NCI-H345 treated with DMSO at 0.1 percent for 48 hours (cell line): ENCODE results near the gene TM6SF1.
"Not testable (repeated sequence)": the region's sequence is repeated elsewhere in the genome, so short reads cannot be mapped to it uniquely, and the experiment has no call there.

ENCODE experiments used
- DNase-seq: peaks from one replicate; lab custom pipeline; 2025; ENCODE audit not compliant: unreplicated experiment; lab: John Stamatoyannopoulos, UW

TM6SF1 gene

DNA sequence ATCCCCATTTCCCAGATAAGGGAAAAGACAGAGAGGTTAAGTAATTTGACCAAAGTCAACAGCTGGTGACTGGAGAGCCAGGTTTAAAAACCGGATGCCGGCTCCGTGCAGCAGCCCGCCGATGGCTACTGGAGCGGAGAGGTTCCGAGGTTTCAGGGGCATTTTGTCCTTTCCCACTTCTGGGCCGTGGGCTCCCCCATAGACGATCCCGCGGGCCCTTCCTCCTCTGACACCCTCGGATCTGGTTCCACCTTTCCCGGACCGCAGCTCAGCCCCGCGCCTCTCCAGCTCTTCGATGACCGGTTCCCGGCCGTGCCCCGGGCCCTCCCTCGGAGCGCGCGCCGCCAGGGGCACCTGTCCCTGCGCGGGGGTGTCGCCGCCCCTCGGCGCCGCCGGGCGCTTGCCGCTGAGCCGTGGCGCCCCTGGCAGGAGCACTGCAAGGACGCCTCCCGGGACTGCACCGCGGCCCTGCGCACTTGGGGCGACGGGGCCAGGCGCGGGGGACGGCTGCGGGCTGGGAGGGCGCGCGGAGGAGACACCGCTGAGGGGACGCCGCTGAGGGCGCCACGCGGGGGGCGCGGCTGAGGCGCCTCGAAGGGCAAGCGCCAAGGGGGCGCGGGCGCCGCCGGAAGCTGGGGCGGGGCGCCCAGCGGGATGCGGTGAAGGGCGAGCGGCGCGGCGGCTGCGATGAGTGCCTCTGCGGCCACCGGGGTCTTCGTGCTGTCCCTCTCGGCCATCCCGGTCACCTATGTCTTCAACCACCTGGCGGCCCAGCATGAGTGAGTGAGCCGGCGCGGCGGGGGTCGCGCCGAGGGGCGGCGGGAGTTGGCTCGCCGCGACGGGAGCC lies at the start of gene TM6SF1:
TSS of gene TM6SF1 (plus strand) at position 652 of the 847 bp plus-strand sequence. CDS start at position 688, 36 bp downstream.
- no peak for DNase-seq

DNA sequence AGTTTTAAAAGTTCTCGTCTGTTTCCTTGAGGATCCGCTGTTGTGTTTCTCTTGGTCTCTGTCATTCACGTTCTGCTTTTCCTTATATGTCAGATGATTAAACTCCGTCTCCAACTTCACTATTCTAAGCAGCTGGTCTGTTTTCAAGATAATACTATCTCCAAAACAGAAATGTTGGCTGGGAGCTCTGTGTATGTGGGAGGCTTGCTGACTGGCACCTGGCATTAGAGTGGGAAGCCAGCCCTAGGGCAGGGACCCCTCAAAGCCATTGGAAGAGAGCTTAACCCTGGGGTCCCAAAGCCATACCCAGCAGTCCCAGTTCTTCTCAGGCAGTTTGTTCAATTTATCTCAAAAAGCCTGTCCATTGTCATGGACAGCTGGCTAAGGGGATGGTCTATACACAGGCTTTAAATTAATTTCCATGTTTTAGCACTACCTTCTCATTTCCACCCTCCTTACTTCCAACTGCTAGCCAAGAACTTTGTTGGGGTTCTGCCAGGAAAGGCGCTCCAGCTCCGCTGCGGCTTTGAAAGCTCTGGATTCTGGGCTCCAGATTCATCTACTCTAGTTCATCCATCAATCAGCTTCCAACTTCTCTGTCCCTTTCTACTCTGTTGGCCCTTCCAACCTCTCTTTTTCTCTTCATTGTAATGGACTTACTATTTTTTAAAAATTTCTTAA lies 49.6 kb upstream of the TM6SF1 start:
- DNase-seq = no peak

DNA sequence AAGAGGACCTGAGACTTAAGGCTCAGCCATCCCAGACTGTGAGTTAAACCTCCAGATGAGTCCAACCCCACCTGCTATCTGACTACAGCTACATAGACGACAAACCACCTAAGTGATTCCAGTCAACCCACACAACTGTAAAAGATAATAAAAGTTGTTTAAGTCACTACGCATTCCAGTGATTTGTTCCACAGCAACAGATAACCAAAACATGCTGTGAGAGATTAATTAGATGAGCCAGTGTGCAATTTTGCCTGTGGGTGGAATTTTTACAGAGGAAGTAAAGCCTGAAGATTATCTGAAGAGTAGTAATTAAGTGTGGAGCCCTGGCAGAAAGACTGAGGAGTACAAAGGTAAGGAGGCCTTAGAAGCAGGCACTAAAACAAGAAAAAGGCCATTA lies 45.8 kb upstream of the TM6SF1 start:
- no peak for DNase-seq

DNA sequence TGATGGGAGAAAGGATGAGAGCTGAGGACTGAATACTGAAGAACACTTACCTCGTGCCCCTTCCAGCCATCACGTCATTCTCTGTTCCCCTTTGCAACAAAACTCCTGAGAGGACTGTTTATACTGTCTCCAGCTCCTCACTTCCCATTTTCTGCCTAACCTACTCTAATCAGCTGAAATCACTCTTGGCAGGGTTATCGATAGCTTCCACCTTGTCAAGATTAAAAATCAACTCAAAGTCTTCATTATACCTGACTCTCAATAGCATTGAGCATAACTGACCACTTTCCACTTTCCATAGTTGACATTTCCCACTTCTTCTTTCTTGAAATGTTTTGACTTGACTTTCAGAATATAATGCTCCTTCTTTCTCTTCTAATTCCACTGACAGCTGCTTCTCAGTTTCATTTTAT lies 44.7 kb upstream of the TM6SF1 start:
- no peak for DNase-seq

DNA sequence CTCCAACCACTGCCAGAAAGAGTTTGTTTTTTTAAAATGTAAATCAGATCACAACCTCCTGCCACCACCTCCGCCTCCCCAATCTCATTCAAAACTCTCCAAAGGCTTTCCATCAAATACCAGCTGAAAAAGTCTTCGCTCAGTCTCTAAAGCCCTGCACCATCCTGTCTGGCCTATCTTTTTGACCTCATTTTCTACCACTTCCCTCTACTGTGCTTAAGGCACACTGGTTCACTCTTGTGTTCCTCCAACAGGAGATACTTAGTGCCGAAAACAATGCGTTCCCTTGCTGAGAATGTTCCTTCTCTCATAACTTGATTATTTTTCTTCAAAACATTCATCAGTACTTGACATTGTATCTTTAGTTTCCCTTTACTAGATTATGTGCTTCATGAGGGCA lies 43.9 kb upstream of the TM6SF1 start:
- DNase-seq = no peak

DNA sequence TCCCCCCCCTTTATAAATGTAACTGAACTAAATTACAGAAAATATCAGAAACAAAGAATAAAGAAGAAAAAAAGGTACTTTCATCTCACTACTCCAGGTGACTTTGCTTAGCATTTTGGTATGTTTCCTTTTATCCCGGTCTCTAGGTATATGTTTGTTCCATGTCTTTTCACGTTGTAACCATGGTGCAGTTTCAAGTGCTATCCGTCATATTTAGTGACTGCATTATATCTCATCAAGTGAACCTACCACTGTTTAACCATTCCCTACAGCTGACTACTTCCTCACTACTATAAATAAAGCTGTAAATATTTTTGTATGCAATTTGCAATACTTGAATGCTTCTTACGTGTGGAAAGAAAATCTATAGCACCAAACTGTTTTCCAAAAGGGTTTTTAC lies 42.6 kb upstream of the TM6SF1 start:
- no peak for DNase-seq

DNA sequence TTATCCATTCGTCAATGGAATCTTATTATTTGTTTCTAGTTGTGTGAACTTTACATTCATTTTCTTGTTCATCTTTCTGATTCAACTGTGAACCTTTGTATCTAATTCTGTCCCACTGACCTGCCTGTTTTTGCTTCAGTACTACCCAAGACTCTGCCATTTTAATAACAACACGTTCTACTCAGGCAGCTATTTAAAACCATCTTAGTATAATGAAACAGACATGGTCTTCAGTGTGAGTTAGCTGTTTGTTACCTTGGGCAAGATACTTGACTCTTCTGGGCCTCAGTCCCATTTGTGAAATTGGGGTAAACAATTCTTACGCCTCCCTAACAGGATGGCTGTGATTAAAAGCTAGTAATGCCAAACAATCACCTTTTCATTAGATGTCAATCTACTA lies 42.0 kb upstream of the TM6SF1 start:
- DNase-seq = no peak

DNA sequence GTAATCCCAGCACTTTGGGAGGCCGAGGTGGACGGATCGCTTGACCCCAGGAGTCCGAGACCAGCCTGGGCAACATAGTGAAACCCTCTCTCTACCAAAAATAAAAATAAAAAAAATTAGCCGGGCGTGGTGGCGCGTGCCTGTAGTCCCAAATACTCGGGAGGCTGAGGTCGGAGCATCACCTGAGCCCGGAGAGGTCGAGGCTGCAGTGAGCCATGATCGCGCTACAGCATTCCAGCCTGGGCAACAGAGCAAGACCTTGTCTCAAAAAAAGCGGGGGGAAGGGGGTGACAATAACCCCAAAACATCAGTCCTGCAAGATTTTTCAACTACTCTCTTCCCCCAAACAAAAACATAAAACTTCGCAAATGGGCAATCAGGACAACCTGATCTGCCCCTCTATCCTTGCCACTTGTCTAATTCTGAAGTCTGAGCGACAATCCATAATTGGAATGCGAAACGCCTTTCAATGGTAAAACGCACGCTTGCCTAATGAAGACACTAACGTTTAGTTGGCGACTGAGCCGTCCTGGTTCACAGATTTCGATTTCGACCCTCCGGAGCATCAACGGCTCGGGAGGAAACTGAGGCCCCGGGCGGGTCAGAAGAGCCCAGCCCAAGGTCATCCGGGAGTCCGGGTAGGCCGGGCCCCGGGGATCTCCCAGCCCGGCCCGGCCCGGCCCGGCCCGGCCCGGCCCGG lies 41.3 kb upstream of the TM6SF1 start:
- no peak for DNase-seq

DNA sequence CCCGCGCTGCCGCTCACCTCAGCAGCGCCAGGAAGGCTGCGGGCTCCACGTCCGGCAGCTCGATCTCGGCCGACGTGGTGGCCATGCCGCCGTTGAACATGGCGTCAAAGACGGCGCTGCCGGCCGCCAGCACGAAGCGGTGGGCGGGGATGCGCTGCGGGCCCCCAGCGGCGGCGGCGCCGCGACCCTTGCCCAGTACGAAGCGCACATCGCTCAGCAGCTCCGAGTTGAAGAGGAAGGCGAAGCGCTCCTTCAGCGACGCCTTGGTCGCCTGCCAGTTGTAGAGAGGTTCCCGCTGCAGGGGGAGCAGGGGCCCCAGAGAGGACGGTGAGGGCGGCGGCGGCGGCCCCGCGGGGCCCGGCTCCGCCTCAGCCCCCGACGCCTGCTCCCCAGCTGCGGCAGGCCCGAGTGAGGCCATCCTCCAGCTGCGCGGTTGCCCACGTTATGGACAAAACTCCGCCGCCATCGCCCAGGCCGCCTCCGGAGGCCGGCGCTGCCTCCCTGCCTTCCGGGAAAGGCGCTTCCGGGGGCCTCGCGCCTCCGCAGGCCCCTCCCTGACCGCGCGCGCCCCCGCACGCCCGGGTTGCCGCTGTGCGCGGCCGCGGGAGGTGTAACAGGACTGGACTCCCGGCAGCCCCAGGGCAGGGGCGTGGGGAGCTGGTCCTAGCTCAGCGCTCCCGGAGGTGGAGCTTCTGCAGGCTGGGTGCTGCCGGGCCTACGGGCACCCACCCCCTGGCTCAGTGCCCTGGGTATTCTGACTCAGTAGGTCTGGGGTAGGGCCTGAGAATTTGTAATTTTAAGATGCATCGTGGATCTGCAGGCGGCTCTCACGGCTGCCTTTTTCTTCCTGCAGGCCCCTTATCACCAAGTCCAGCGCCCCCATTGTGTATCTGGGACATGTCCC lies 40.5 kb upstream of the TM6SF1 start, which contains the start of gene BTBD1:
TSS of gene BTBD1 (minus strand) at position 519 of the 904 bp plus-strand sequence. CDS start at position 418, 101 bp downstream.
- peak; percentile 59 for DNase-seq

DNA sequence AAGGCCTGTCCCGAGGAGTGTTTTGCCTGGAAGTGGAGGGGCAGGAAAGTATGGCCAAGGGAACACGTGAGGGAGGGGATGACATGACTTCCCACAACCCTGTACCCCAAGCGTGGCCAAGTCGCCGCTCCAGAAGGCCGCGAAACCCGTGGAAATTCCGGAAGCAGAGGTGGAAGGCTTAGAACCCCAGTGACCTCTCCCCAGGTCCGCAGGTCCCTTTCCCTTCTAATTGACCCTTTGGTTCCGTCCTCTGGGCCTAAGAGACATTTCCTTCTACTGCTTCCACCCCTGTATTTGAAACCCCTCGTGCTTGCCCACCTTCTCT lies 39.8 kb upstream of the TM6SF1 start:
- no peak for DNase-seq

DNA sequence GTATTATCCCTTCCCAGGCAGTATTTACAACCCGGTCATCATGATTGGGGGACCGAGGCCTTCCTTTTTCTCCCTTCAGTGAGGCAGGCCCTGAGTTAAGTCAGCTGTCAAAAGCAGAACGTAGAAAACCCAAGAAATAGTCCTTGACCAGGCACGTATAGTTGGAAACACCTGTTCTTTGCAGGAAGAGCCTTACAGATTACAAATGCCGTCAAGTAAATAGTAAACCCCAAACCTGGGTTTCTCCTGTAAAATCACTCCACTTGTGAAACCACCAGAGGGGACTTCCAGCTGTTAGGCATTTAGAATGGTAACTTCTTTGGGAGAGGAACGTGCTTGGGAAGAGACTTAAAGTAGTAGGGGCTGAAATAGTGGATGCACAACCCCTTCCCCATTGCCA lies 39.4 kb upstream of the TM6SF1 start:
- DNase-seq = no peak

DNA sequence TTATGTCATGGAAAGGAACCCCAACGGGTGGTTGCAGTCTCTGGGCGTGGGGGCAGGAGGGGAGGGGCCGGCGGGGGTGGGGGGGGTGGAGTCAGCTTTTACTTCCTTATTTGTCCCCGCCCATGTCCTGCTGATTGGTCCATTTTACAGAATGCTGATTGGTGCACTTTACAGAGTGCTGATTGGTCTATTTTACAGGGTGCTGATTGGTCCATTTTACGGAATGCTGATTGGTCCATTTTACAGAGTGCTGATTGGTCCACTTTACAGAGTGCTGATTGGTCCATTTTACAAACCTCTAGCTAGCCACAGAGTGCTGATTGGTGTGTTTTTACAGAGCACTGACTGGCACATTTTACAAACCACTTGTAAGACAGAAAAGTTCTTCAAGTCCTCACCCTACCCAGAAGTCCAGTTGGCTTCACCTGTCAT lies 38.2 kb upstream of the TM6SF1 start:
- not testable (repeated sequence) for DNase-seq

DNA sequence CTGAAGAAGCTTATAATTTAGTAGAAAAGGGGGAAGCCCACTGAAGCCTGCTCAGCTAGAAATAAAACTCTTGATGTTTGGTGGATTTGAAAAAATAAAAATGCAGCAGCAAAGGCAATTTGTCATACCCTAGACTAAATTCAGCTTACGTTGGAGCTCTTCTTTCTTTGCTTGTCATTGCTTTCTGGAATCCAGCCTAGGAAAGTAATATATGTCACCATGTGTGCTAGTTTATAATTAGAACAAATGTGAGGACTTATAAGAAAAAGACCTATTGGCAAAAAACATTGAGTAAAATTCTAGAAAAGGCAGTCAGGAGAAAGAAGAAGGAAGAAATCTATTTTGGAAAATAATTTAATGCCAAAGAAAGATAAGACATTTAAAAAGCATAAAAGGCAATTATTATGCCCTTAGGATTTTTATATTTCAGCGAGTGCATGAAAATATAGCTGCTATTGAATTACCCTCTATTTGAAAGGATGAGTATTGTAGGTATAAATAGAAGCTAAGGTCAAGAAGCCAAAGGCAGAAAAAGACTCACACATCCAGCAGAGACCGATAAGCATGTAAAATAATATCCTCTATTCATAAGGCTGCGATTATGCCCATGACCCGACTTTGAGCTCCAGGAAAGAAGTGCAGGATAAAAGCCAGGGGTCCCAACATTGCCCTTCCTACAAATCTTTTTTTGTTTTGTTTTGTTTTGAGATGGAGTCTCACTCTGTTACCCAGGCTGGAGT lies 29.8 kb upstream of the TM6SF1 start:
- no peak for DNase-seq

DNA sequence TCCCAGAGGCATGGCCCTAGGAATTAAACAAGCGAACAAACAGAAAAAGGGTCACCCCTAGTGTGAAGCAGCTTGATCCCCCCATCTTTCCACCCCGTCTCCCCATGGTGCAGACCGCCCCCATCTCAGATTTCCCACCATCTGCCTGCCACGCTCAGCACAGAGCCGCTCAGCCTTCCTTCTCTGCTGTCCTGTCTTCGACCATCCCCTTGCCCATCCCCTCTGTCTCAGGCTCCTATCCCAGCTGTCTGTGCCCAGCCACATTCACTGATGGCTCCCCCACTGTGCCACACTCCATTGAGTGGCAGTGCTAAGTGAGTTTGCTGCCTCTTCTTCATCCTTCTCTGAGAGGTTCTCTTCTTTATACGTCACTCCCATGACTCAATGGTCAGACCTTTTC lies 28.7 kb upstream of the TM6SF1 start:
- no peak for DNase-seq

DNA sequence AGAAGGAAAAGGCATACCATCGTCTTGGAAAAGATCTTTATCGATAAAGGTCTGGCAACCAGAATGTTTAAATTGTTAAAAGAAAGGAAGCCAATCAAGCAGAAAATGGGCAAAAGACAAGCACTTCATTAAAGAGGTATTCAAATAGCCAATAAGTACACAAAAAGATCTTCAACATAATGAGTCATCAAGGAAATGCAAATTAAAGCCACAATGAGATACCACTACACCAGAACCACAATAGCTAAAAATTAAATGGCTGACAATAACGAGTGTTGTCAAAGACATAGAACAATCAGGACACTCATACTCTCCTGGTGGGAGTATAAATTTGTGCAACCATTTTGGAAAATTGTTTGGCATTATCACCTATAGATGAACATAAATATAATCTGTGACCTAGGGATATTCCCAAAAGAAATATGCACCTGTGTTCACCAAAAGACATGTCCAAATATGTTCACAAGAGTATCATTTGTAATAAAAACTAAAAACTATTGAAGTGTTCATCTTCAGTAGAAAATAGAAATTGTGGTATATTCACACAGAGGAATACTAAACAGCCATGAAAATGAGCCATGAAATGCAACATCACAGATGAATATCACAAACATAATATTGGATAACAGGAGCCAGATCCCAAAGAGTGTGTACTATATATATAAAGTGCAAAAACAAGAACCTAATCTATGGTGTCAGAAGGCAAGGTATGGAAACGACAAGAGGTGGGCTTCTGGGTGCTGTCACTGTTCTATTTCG lies 26.0 kb upstream of the TM6SF1 start:
- DNase-seq = no peak

DNA sequence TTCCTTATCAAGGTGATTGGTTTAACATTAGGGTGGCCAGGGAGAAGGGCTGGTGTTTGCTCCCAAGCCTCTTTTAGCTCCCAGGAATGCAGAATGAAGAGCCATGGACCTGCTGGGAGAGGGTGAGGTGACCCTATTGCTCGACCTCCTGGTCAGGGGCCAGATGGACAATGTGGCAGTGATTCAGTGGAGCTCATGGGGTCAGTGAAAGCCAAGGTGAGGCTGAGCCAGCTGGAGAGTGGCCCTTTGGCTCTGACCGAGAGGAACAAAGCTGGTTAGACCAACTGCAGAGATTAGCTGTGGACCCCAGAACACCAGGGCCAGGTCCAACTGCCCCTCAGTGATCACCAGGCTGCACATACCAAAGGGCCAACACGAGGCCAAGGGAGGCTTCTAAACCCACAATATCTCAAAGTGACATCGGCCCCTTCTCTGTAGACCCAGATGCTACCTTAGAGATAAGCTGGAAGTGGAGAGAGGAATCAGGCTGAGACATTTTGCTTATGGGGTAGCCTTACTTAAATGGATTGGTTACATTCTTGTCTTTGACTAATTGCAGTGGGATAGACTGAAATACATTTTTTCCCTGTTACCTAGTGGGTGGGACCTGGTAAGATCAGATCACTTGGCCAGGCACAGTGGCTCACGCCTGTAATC lies 24.6 kb upstream of the TM6SF1 start:
- no peak for DNase-seq

DNA sequence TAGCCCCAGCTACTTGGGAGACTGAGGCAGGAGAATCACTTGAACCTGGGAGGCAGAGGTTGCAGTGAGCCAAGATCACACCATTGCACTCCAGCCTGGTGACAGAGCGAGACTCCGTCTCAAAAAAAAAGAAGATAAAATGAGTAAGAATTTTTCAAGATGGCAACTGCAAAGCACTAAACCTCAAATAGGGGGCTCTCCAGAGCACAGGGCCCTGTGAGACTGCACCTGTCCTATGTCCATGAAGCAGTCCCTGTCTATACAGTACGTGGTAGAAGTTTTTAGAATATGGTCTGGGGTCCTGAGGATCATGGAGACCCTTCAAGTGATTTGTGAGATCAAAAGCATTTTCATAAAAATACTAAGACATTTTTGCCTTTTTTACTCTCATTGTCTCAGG lies 22.0 kb upstream of the TM6SF1 start:
- not testable (repeated sequence) for DNase-seq

DNA sequence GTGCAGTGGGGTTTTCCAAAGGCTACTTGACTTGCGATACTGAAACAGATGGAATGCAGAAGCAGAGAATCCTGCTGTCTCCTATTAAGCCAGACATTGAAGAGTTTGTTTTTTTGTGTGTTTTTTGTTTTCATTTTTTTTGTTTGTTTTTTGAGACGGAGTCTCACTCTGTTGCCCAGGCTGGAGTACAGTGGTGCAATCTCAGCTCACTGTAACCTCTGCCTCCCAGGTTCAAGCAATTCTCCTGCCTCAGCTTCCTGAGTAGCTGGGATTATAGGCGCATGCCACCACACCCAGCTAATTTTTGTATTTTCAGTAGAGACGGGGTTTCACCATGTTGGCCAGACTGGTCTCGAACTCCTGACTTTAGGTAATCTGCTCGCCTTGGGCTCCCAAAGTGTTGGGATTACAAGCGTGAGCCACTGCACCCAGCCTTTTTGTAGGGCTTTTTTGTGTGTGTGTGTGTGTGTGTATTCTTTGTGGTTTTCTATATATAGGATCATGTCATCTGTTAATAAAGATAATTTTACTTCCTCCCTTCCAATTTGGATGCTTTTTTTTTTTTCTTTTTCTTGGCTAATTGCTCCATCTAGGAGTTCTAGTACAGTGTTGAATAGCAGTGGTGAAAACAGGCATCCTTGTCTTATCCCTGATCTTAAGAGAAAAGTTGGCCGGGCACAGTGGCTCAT lies 21.4 kb upstream of the TM6SF1 start:
- not testable (repeated sequence) for DNase-seq
